Lower lobe of right lung (tissue), 2 donors: ENCODE results near the gene IMMP2L. TPM values are rescaled to one million over a fixed set of nuclear protein-coding genes. Genes with fewer than 3 reads are reported as not detected.

ENCODE experiments used
- ATAC-seq, 2 donors: fragments of 200-7000 bp; cut with Tn5 transposase; one replicate each; pipeline ENCODE4 v1.9.1; 2020 to 2022; ENCODE audit warnings: mild to moderate bottlenecking in 2 of 2, moderate library complexity in 2 of 2
- DNase-seq: peaks from one replicate; pipeline ENCODE4 v3.0.0-alpha.2; 2020
- H3K27ac ChIP-seq: fragments of 200-600 bp; one replicate; pipeline ENCODE4 v1.8.0; 2022
- H3K27me3 ChIP-seq: fragments of 200-600 bp; one replicate; pipeline ENCODE4 v1.8.0; 2022; ENCODE audit warnings: low read depth
- H3K36me3 ChIP-seq: fragments of 200-600 bp; one replicate; pipeline ENCODE4 v1.8.0; 2022; ENCODE audit warnings: mild to moderate bottlenecking
- H3K4me1 ChIP-seq: fragments of 200-600 bp; one replicate; pipeline ENCODE4 v1.8.0; 2022
- H3K4me3 ChIP-seq: fragments of 200-600 bp; one replicate; pipeline ENCODE4 v1.8.0; 2022; ENCODE audit warnings: mild to moderate bottlenecking
- H3K9me3 ChIP-seq: fragments of 200-600 bp; one replicate; pipeline ENCODE4 v1.8.0; 2022
- intact Hi-C: fragments of 100-400 bp; cut with DNase I; formaldehyde crosslinking; loops from one replicate; pipeline ENCODE4 v1.11.0; 2022
- total RNA-seq: library from RNA; stranded (reverse); fragmentation: NEBNext Ultra II Directional; extraction: Animal tissue kit (Norgen Biotek cat#: 25700); gene quantifications from one replicate; pipeline ENCODE4 v1.2.1, GENCODE V29; 2021
- TF ChIP-seq, protein P1 (sequence below): fragments of 200-600 bp; IDR thresholded peaks from one replicate; pipeline ENCODE4 v1.8.0; 2022; ENCODE audit warnings: antibody characterized with exemption, mild to moderate bottlenecking
- donor health status: DM: no; HTN: yes; CAD: no; lungs with severe emphysema.

Gene IMMP2L
- total RNA-seq, 1 donor from 2014 or later: 14.7 TPM

DNA sequence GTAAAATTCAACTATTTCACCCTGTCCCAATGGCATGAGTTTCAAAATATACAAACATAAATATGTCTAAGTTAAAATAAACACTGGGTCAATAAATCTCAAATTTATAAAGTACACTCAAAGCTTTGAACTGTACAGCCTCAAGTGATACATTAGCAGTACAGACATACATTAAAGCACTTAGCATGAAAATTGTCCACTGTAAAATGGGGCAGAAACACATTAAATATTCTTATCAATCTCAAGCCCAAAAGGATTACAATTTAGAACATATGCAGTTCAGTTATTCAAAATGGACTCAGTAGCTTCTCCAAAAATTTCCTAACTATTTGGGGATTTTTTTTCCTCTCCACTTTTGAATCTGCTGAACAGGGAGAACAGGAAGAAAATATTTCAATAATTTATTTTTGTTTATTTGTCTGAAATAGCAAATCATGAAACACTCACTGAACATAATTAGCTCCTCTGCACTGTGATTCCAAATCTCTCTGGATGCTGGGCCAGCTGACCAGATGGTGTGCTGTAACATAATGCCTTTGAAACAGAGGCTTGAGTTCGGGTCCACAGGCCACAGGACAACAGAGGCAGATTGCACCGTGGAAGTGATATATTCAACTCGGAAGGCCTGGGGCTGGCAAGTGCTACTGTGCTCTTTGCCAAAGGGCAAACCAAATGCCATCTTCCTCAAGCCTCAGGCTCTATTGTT lies 720.3 kb downstream of the IMMP2L start:
- DNase-seq (no peak), ATAC-seq (peak; percentile 40 to 43)
- no peaks in the 10 kb centered on the region for H3K36me3 ChIP-seq
- H3K4me3 ChIP-seq: no peak overlapping the region
- no peaks in the 10 kb centered on the region for H3K9me3 ChIP-seq
- no peaks in the 10 kb centered on the region for H3K27me3 ChIP-seq
- TF ChIP-seq, protein P1, sequence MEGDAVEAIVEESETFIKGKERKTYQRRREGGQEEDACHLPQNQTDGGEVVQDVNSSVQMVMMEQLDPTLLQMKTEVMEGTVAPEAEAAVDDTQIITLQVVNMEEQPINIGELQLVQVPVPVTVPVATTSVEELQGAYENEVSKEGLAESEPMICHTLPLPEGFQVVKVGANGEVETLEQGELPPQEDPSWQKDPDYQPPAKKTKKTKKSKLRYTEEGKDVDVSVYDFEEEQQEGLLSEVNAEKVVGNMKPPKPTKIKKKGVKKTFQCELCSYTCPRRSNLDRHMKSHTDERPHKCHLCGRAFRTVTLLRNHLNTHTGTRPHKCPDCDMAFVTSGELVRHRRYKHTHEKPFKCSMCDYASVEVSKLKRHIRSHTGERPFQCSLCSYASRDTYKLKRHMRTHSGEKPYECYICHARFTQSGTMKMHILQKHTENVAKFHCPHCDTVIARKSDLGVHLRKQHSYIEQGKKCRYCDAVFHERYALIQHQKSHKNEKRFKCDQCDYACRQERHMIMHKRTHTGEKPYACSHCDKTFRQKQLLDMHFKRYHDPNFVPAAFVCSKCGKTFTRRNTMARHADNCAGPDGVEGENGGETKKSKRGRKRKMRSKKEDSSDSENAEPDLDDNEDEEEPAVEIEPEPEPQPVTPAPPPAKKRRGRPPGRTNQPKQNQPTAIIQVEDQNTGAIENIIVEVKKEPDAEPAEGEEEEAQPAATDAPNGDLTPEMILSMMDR: no peak
- H3K27ac ChIP-seq: no peak overlapping the region
- no peaks in the 10 kb centered on the region for H3K4me1 ChIP-seq
- intact Hi-C loops: no loop called here

DNA sequence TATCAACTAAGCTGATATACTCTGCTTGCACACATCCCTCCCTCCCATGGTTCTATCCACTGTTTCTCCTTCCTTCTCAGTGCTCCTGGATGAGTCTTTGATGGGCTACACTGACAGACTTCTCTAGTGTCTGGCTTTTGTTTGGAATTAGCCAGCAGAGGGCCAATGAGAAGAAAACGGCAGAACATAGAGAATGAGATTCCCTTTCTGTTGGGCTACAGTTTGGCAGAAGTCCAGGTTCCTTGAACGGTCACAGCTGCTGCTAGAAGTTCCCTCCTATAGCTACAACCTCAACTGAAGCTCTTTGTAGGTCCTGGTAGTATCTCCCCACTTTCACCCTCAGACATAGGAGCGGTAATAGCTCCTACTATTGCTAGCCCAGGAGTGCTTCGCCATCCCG lies 722.4 kb downstream of the IMMP2L start:
- H3K27ac ChIP-seq: no peak overlapping the region
- DNase-seq (no peak), ATAC-seq (no peak)
- H3K36me3 ChIP-seq: no peaks in the 10 kb centered on the region
- H3K9me3 ChIP-seq: no peaks in the 10 kb centered on the region
- TF ChIP-seq, protein P1: no peak
- H3K27me3 ChIP-seq: no peaks in the 10 kb centered on the region
- intact Hi-C loops: no loop called here
- H3K4me1 ChIP-seq: no peaks in the 10 kb centered on the region
- no peak overlapping the region for H3K4me3 ChIP-seq

DNA sequence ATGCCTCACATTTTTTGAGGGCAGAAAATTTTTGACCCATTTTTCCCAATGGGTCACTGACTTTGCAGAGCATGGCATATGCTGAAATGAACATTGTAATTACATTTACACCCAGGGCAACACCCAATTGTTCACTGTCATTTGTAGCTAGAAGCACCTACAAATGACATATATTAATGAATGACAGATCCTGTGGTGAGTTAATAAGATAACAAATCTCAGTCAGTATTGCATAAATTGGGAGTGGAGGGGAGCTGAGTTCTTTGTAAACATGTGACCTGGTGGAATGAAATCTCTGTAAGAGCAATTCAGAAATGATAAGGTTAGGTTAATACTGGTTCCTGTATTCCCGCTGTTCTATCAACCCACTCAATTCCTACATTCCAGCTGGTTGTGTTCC lies 726.4 kb downstream of the IMMP2L start:
- H3K4me1 ChIP-seq: no peaks in the 10 kb centered on the region
- DNase-seq (no peak), ATAC-seq (no peak)
- TF ChIP-seq, protein P1: no peak
- no peaks in the 10 kb centered on the region for H3K9me3 ChIP-seq
- no peaks in the 10 kb centered on the region for H3K27me3 ChIP-seq
- no peak overlapping the region for H3K27ac ChIP-seq
- no peaks in the 10 kb centered on the region for H3K36me3 ChIP-seq
- intact Hi-C loops: no loop called here
- no peak overlapping the region for H3K4me3 ChIP-seq

DNA sequence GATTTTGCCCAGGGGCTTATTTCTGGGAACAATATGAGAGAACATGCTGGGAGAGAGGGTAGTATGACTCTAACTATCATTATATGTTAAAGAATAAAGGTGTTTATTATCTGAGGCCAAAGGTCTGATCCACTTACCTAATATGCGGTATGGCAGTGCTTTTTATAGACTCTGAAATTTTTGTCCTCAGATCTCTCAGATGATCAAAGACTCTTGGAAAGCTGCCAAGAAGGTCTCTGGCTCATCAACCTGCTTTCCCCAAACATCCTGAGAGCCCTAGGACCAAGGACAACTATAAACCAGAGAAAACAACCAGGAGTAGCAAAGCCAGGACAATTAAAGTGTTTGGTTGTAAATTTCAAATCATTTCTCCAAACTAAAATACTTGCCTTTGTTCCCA lies 727.1 kb downstream of the IMMP2L start:
- Histone ChIP-seq H3K27ac (no peak overlapping the region), H3K9me3 (no peaks in the 10 kb centered on the region), H3K36me3 (no peaks in the 10 kb centered on the region), H3K27me3 (no peaks in the 10 kb centered on the region), H3K4me3 (no peak overlapping the region), H3K4me1 (no peaks in the 10 kb centered on the region)
- DNase-seq (no peak), ATAC-seq (no peak)
- TF ChIP-seq, protein P1: no peak
- intact Hi-C loops: no loop called here

DNA sequence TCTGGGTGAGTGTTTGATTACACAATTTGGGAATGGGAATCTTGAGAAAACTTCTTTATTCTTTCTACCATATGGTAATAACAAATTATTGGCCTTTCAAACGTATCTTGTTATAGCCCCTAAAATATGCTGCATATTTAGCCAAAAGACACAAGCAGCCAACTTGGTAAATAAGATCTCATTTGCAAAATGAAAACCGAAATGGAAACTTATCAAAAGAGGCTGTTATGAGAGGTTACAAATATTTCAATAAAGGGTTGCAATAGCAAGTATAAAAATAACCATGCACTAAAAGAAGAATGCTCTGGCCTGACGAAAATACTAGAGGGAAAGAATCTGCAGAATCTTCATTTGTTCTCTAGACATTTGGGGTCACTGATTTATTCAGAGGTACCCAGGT lies 730.9 kb downstream of the IMMP2L start:
- H3K27me3 ChIP-seq: no peaks in the 10 kb centered on the region
- intact Hi-C loops: no loop called here
- no peaks in the 10 kb centered on the region for H3K4me1 ChIP-seq
- no peaks in the 10 kb centered on the region for H3K36me3 ChIP-seq
- no peak for DNase-seq
- no peak for ATAC-seq
- no peak overlapping the region for H3K27ac ChIP-seq
- TF ChIP-seq, protein P1: no peak
- H3K4me3 ChIP-seq: no peak overlapping the region
- H3K9me3 ChIP-seq: no peaks in the 10 kb centered on the region
